GM11168 (cell line): Measurements from ENCODE around the gene SRP14.
"Not testable (repeated sequence)": the region's sequence is repeated elsewhere in the genome, so short reads cannot be mapped to it uniquely, and the experiment has no call there.

ENCODE experiments used
- in situ Hi-C: fragments of 300-500 bp; cut with MboI; formaldehyde crosslinking; loops from one replicate; pipeline ENCODE4 v1.12.0; 2022; ENCODE audit warnings: low sequenced_read_pairs; ENCODE audit not compliant: unreplicated experiment

The SRP14 gene

GRCh38 chr15:40034186-40034946 is 4.6 kb downstream of the SRP14 start:
- in situ Hi-C loops = no loop called here

DNA sequence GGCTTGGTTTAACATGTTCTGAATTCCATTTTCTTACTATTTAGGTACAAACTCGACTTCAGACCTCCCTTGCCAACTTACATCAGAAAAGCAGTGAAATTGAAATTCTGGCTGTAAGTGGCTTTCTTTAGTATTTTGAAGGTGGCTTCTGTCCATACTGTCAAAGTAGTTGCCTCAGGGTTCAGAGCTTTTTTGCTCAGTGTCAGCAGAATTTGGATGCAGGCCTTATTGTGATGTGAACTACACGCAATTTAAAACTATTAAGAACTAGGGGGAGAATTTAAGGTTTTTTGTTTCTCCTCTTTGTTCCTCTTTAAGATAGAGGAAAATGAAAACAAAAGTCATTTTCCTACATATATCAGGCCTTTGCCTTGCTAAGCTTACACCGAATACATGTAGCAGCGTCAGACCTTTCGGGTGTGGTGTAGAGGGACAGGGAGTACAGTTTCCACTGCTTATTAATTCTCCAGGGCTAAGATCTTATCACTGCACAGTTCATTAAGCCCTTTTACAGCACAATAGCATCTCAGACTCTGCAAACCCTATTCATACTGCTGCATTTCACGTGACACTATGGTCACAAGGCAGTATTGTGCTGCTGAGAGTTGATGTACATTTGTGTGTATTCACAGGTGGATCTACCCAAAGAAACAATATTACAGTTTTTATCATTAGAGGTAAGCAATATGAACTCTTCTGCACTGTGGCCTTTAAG is 6.7 kb downstream of the SRP14 start:
- in situ Hi-C loops = no loop called here

DNA sequence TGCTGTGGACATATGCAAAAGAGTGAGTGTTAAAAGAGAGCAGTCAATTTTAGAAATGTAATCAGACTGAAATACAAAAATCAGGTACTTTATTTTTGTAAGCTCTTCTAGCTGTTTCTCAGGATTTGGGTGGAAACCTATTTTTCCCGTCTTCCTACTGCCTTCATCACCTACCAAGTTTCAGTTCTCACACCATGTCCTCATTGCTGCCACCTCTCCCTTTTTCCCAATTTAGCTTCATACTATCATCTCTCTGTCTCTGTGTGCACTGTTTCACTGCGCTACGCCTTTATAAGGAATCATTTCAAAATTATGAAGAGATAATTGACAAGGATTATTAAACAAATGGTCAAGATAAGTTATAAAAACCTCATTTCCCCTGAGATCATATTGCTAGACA is 7.7 kb downstream of the SRP14 start:
- in situ Hi-C loops = no loop called here

DNA sequence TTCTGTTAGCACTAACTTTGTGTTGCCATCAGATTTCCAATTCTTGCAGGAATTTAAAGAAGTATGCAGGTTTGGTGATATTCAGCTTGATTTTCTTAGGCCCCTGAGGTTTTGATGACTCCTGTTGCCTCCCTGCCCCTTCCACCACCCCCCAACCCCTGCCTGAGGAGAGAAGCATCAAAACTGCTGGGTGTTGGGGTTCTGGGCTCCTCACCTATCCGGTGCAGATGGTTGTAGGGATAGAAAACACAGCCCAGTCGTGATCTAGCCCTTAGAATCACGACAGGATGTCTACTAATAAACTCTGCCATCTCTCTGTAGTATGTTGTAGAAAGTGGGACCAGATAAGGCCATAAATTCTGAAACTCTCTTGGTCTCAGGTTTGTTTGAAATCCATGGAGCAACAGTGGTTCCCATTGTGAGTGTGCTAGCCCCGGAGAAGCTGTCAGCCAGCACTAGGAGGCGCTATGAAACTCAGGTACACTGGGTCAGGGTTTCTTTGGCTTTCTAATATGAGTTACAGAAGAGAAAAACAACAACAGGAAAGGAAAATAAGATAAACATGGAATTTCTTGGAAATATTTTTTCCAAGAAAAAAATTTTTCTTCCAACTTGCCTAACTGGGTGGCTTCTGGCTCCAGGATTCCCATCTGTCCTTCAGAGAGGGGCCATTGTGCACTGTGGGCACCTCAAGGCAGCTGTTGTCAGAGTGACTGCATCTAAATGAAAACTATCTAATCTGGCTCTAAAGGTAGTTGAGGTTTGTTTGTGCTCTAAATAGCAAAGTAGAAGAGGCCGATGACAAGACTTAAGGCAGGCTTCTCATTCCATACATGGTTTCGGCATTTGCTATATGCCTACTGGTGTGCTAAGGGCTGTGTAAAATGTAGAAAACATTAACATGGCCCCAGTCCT is 8.7 kb downstream of the SRP14 start:
- in situ Hi-C loops = no loop called here

DNA sequence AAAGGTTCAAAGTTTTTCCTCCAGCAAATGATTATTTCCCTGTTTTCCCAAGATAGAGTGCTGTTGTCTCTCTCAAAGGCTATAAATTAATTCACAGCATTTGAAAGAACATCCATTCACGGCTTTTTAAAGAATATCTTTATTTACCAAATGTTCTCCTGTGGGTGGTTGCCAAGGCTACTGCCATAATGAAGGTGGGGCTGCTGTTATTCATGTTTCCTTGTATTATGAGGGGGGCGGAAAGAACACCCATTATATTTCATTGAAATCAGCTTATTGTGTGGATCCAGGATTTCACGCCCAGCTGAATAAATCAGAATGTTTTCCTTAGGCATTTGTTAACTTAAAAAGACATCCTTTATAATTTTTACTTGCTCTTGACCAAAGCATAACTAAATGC is 10.1 kb downstream of the SRP14 start:
- in situ Hi-C loops = no loop called here

DNA sequence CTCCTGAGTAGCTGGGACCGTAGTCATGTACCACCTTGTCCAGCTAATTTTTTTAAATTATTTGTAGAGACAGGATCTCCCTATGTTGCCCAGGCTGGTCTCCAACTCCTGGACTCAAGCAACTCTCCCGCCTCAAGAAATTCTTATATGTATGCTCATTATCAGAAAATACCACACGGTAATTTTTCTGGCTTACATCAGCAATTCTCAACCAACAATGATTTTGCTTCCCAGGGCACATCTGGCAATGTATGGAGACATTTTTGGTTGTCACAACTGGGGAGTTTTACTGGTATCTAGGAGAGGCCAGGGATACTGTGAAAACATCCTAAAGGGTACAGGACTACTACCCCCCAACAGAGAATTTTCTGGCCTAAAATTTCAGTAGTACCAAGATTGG is 10.8 kb downstream of the SRP14 start:
- in situ Hi-C loops = no loop called here

- in situ Hi-C loops = no loop called here
Measured at GRCh38 chr15:40016224-40016865, 22.6 kb downstream of the SRP14 start.

- in situ Hi-C loops = no loop called here
Measured at GRCh38 chr15:40014390-40014789, 24.6 kb downstream of the SRP14 start.

GRCh38 chr15:40013372-40013771 is 25.6 kb downstream of the SRP14 start:
- in situ Hi-C loops = not testable (repeated sequence)

DNA sequence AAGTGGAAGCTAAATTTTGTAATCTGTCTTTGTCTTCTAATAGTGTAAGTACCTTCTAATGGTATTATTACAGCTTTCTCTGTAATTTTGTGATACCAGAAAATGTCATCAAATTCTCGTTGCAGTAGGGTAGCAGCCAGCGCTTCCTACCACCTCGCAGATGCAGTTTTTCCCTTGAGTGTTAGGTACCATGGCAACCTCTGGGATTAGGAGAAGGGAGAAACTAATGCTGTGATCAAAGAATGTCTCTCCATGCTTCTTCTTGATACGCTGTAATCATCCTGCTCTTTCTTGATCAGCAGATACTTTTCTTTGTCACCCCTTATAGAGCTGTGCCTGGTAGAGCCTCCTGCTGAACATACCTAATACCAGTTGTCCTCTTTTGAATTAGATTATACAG is 27.7 kb downstream of the SRP14 start:
- in situ Hi-C loops = no loop called here

GRCh38 chr15:40010686-40011085 is 28.3 kb downstream of the SRP14 start:
- in situ Hi-C loops = no loop called here

- in situ Hi-C loops = no loop called here
Measured at GRCh38 chr15:40008061-40008765, 30.8 kb downstream of the SRP14 start.

DNA sequence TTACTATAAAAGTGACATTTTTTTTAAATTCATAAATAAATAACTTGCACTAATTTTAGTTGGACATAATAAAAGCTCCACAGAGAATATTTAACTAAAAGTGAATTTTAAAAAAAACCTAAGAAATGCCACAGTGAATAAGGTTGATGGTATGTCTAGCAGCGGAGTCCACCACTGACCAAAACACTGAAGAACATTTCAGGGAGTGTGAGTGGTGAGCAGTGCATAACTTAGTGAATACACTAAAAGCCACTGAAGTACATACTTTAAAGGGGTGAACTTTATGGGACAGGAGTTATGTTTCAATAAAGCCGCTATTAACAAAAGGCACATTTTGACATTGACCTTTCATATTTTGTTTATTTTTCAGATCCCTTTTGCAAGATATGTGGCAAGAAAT is 32.3 kb downstream of the SRP14 start:
- in situ Hi-C loops = no loop called here

DNA sequence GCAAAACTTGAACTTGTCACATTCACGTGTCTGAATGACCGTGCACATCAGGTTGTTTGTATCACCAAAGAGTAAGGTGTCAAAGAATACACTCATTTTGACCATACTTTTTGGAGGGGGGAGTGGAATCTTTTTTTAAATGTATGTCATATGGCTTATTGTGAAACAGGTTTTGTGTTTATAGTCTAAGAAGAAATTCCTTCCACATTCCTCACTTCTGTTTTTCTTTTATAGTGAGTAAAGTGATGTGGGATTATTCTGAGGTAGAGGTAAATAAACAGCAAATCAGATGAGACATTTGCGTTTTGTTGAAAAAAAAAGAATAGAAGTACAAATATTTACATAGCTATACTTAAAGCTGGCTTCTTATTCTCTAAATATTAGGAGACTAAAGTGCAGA is 33.0 kb downstream of the SRP14 start:
- in situ Hi-C loops = no loop called here

- in situ Hi-C loops = no loop called here
Measured at GRCh38 chr15:40003116-40003916, 35.7 kb downstream of the SRP14 start.

GRCh38 chr15:40002295-40002694 is 36.7 kb downstream of the SRP14 start:
- in situ Hi-C loops = no loop called here

DNA sequence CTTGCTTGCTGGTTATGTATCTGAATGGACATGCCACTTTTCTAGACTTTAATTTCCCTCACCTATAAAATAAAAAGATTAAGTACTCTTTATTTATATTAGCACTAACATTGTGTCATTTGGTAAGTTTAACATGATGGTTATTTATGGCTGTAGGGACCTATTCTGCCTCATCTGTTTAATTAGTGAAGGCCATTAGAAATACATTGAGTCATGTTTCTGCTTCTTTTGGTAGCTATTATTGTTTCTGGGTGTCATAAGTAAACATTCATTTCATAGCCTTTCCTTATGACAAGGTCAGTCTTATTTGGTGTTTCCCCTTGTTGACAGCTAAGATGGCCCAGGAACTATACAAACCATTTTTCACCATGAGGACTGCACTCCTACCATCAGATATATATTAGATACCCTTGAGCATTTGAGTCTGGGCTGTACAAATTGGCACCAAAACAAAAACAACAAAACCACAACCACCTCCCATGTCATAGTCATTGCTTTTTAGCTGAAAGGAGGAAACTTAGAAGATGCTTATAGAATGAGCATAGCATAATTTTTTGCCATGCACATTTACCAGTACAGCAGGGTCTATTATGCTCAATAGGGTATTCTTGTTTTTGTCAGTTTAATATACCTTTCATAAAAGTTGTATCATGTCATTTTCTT is 39.3 kb downstream of the SRP14 start:
- in situ Hi-C loops = no loop called here

DNA sequence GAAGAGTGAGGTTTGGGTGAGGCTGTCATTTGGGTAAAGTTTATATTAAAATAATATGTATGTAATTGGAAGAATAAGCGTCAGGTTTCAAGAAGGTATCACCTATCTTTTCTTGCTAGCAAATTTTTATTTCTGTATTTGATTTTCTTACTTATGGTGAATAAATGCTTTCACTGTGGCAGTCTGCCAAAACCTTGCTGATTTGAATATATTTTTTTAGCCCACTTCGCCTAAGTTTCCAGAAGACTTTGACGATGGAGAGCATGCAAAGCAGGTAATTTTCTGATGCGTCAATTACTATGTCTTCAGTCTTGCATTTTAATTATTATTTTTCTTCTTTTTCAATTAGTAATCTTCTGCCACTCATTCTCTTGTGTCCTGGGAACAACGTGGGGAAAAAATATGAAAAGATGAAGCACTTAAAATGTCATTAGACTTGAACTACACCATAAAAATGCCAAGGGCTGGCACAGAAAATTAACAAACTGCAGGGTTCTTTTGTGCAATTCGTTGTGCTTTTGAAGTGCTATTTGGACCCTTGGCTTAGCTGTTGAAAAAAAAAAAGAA is 40.4 kb downstream of the SRP14 start:
- in situ Hi-C loops = no loop called here
